ENCODE data around the gene RSBN1. TPM values are rescaled to one million over a fixed set of nuclear protein-coding genes. Genes with fewer than 3 reads are reported as not detected.
"Not testable (repeated sequence)": the region's sequence is repeated elsewhere in the genome, so short reads cannot be mapped to it uniquely, and the experiment has no call there.

RSBN1 gene
- total RNA-seq, 1 donor from 2014 or later, result 11.3 TPM

GRCh38 chr1:113783254-113784103, 28.8 kb downstream of the RSBN1 start:
- DNase-seq (ENCODE audit: extremely low read depth, low read depth, low spot score), result no peak

GRCh38 chr1:113782406-113782805, 29.9 kb downstream of the RSBN1 start:
- DNase-seq (ENCODE audit: extremely low read depth, low read depth, low spot score), result no peak

GRCh38 chr1:113780374-113781146, 31.7 kb downstream of the RSBN1 start:
- DNase-seq (ENCODE audit: extremely low read depth, low read depth, low spot score), result no peak

DNA sequence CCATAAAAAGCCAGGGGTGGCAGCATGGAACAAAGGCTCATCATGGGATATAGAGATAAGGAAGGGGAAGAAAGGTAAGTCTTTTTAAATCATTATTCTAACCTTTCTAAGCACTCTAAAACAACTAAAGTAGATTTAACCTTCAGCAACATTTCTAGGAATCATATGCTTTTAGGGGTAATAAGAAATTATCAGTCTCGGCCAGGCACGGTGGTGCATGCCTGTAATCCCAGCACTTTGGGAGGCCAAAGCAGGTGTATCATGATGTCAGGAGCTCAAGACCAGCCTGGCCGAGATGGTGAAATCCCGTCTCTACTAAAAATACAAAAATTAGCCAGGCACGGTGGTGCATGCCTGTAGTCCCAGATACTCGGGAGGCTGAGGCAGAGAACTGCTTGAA, 32.7 kb downstream of the RSBN1 start:
- no peak for DNase-seq (ENCODE audit: extremely low read depth, low read depth, low spot score)

GRCh38 chr1:113777561-113777960, 34.7 kb downstream of the RSBN1 start:
- no peak for DNase-seq (ENCODE audit: extremely low read depth, low read depth, low spot score)

GRCh38 chr1:113770031-113770430, 42.2 kb downstream of the RSBN1 start:
- no peak for DNase-seq (ENCODE audit: extremely low read depth, low read depth, low spot score)

DNA sequence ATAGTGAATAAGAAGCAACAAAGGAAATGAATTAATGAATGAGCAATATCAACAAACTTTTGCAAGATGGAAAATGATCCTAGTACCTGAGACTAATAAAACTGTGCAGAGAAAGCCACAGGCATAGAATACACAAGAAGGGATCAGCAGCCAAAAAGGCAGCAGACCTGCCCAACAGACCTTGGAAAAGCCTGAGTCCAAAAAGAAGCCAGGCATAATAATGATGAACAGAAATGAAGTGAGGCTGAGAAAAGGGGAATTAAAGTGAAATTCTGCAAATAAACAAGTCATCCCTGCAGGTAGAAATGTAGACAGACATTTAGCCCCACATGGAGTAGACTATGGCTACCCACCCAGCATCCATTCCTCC, 42.7 kb downstream of the RSBN1 start:
- DNase-seq (ENCODE audit: extremely low read depth, low read depth, low spot score), result no peak

- no peak for DNase-seq (ENCODE audit: extremely low read depth, low read depth, low spot score)
Observed at GRCh38 chr1:113768916-113769600, 43.2 kb downstream of the RSBN1 start.

DNA sequence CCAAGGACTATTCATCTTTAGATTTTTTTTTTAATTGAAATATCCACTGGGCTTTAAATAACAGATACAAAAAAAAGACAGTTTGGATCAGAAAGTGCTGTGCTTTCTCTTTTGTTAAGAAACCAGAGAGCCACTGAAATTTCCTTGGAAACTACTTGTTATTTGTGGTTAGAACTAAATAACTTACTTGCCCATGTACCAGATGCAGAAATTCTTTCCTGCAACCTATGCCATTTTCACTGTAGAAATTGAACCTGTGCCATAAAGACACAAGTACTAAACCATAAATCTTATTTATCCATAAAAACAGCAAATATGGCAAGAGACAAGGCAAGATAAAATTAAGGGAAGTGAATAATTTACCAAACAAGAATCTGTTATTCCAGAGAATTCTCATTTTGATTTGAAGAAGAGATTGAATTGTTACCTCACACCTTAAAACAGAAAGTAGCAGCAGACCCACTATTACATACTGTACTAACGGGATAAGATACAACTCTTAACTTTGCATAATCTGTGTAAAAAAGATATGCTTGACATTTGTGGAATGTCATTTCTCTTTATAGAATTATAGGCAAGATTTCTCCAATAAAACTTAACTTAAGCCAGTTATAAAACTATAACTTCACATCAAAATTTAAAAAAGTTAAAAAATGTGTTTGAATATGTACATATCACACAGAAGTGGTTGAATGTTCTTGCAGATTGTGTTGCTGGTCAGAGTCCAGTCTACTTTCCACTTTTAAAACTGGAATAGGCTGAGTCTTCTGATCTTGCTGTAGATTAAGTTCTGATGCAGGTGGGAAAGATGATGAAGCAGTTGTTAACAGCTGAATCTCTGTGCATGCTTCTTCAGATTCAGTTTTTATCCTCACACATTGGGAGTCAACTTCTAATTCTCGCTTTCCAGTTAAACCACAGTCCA, 46.7 kb downstream of the RSBN1 start:
- DNase-seq (ENCODE audit: extremely low read depth, low read depth, low spot score), result no peak

GRCh38 chr1:113763661-113764060, 48.6 kb downstream of the RSBN1 start:
- no peak for DNase-seq (ENCODE audit: extremely low read depth, low read depth, low spot score)

DNA sequence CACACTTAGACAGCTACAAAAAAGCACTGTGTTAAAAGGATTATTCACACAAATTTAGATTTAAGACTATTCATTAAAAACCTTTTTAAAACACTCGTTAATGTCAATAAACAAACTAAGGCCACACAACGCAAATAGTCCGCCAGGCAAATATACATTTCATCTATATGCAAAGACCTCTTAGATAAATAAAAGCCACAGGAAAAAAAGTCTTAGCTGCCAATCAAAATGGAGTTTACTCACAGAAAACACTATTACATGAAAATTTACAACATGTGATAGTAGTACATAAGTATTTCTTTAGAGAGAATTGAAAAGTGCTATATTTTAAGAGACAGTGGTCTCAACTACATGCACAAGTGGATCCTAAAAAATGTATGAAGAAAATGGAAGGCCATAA, 50.3 kb downstream of the RSBN1 start:
- DNase-seq (ENCODE audit: extremely low read depth, low read depth, low spot score), result no peak

GRCh38 chr1:113760102-113761080, 51.9 kb downstream of the RSBN1 start:
- DNase-seq (ENCODE audit: extremely low read depth, low read depth, low spot score), result no peak

GRCh38 chr1:113759333-113760101, 52.8 kb downstream of the RSBN1 start, which contains the start of gene PHTF1:
Gene PHTF1, minus strand, starts transcription at chr1:113759486. Its CDS starts 783 bp downstream, at chr1:113758703.
- peak; percentile 16 for DNase-seq (ENCODE audit: extremely low read depth, low read depth, low spot score)

DNA sequence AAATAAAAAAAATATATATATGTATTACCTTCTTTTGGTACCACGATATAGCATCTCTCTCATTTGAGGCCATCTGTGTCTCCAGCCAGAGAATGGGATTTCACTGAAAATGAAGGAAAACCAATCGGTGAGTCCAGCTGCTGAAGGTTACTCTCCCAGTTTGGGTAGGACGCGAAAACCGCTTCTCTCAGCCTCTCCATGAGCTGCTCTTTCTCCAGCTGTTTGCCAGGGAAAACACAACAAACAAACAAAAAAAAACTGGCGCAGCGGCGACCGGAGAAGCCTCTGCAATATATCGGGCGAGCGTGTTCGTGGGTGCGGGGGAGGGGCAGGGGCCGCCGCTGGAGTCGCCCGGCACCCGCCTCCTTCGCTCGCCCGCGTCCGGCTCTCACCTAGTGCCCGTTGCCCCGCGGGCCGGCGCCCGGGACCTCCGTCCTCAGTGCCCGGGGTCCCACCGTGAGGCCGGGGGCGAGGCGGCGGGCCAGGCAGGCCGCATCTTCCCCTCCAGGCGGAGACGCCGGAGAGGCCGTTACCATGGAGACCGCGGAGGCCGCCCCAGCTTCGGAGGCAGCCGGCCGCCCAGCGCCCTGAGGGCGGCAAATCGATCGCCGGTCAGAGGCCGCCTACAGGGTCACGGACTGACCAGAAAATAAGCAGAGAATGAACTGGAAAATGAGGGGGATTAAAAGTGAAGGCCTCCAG, 53.5 kb downstream of the RSBN1 start:
- no peak for DNase-seq (ENCODE audit: extremely low read depth, low read depth, low spot score)

- no peak for DNase-seq (ENCODE audit: extremely low read depth, low read depth, low spot score)
Observed at GRCh38 chr1:113756461-113756860, 55.8 kb downstream of the RSBN1 start.

- not testable (repeated sequence) for DNase-seq (ENCODE audit: extremely low read depth, low read depth, low spot score)
Observed at GRCh38 chr1:113753333-113753732, 58.9 kb downstream of the RSBN1 start.

DNA sequence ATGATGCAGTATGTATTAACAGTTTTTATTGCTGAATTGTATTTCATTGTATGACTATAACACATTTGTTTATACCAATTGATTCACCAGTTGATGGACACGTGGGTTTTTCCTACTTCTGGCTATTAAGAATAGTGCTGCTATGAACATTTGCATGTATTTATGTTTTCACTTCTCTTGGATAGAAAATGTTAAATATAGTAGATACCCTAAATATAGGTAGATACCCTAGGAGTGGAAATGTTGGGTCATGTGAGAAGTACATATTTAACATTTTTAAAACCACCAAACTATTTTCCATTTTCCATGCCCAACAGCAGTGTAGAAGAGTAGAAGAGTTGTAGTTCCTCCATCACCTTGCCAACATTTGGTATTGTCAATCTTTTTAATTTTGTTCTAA, 60.8 kb downstream of the RSBN1 start:
- DNase-seq (ENCODE audit: extremely low read depth, low read depth, low spot score), result no peak

DNA sequence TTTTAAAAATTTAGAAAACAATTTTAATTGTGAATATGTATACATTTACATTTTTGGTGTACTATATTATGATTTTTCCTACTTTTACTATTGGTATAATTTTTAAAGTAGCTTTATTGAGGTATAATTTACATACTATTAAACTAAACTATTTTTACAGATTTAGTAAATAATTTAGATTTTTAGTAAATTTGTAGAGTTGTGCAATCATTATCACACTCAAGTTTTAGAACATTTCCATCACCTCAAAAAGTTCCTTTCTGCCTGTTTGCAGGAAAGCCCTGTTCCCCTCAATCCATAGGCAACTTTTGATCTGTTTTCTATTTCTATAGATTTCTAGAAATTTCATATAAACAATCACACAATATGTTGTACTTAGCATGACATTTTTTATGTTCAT, 61.2 kb downstream of the RSBN1 start:
- no peak for DNase-seq (ENCODE audit: extremely low read depth, low read depth, low spot score)

Measured in glomerular endothelial cell (primary cell).